HepG2 (cell line): ENCODE measurements around the gene TGFA. TPM values are rescaled to one million over a fixed set of nuclear protein-coding genes. Genes with fewer than 3 reads are reported as not detected.

Experiments
- AFF4 ChIP-seq: sonication (generic); formaldehyde crosslinking; IDR thresholded peaks from 2 replicates; pipeline ENCODE4 v1.4.0; 2020; ENCODE audit warnings: missing genetic modification reagents
- KAT8 ChIP-seq: IDR thresholded peaks from 2 replicates; pipeline ENCODE4 v1.6.1; 2016; ENCODE audit warnings: missing genetic modification reagents, missing compliant biosample characterization
- KIAA2018 ChIP-seq: sonication (generic); formaldehyde crosslinking; IDR thresholded peaks from 2 replicates; pipeline ENCODE4 v1.5.0; 2020; ENCODE audit warnings: mild to moderate bottlenecking, missing genetic modification reagents, borderline replicate concordance
- KLF9 ChIP-seq: IDR thresholded peaks from 2 replicates; pipeline ENCODE4 v1.6.1; 2016; ENCODE audit warnings: low read depth
- MXD3 ChIP-seq: IDR thresholded peaks from 2 replicates; pipeline ENCODE4 v1.6.1; 2016; ENCODE audit warnings: mild to moderate bottlenecking, missing biosample characterization, missing genetic modification reagents
- SALL1 ChIP-seq: sonication (generic); formaldehyde crosslinking; IDR thresholded peaks from 2 replicates; pipeline ENCODE4 v1.8.0; 2022; ENCODE audit warnings: mild to moderate bottlenecking, missing genetic modification reagents
- SMAD1 ChIP-seq: sonication (generic); formaldehyde crosslinking; IDR thresholded peaks from 2 replicates; pipeline ENCODE4 v1.4.0; 2020; ENCODE audit warnings: missing genetic modification reagents, low read depth, mild to moderate bottlenecking, borderline replicate concordance
- TSC22D2 ChIP-seq: sonication (generic); formaldehyde crosslinking; IDR thresholded peaks from 2 replicates; pipeline ENCODE4 v1.5.1; 2020; ENCODE audit warnings: missing genetic modification reagents, mild to moderate bottlenecking, borderline replicate concordance
- ZNF282 ChIP-seq: fragments of 450-650 bp; IDR thresholded peaks from 2 replicates; pipeline ENCODE4 v1.6.1; 2018; ENCODE audit not compliant: partially characterized antibody
- ZNF33A ChIP-seq: sonication (generic); formaldehyde crosslinking; IDR thresholded peaks from 2 replicates; pipeline ENCODE4 v1.5.1; 2020; ENCODE audit warnings: missing genetic modification reagents, mild to moderate bottlenecking, moderate library complexity, borderline replicate concordance
- ZNF382 ChIP-seq: sonication (generic); formaldehyde crosslinking; IDR thresholded peaks from 2 replicates; pipeline ENCODE4 v1.5.0; 2020; ENCODE audit warnings: missing genetic modification reagents, mild to moderate bottlenecking, borderline replicate concordance
- ZNF430 ChIP-seq: sonication (generic); formaldehyde crosslinking; IDR thresholded peaks from 2 replicates; pipeline ENCODE4 v1.9.0; 2021; ENCODE audit warnings: mild to moderate bottlenecking, missing genetic modification reagents
- ZNF510 ChIP-seq: sonication (generic); formaldehyde crosslinking; IDR thresholded peaks from 2 replicates; pipeline ENCODE4 v1.4.0; 2020; ENCODE audit warnings: low read depth, mild to moderate bottlenecking, missing genetic modification reagents
- ZNF576 ChIP-seq: sonication (generic); formaldehyde crosslinking; IDR thresholded peaks from 2 replicates; pipeline ENCODE4 v1.4.0; 2020; ENCODE audit warnings: mild to moderate bottlenecking, missing genetic modification reagents
- ZNF607 ChIP-seq: sonication (generic); formaldehyde crosslinking; IDR thresholded peaks from 2 replicates; pipeline ENCODE4 v1.5.1; 2020; ENCODE audit warnings: missing genetic modification reagents, mild to moderate bottlenecking, borderline replicate concordance
- ZNF616 ChIP-seq: sonication (generic); formaldehyde crosslinking; IDR thresholded peaks from 2 replicates; pipeline ENCODE4 v1.5.0; 2020; ENCODE audit warnings: low read depth, mild to moderate bottlenecking, missing genetic modification reagents
- ZNF644 ChIP-seq: IDR thresholded peaks from 2 replicates; pipeline ENCODE4 v1.6.1; 2016; ENCODE audit warnings: low read depth
- ZSCAN31 ChIP-seq: sonication (generic); formaldehyde crosslinking; IDR thresholded peaks from 2 replicates; pipeline ENCODE4 v1.5.0; 2020; ENCODE audit warnings: low read depth, mild to moderate bottlenecking, missing genetic modification reagents
- polyA plus RNA-seq, 8 experiments: library from polyadenylated mRNA; depleted of rRNA in 3 of 8; stranded (reverse) in 7 of 8; unstranded in 1 of 8; fragments of >200 nt; fragmentation: Illumina TruSeq in 4 of 8; extraction: Trizol in 4 of 8; gene quantifications; 2 replicates each; pipeline versions ENCODE4 v1.2.1 to v1.2.3, GENCODE V29; 2011 to 2016; ENCODE audit warnings: low read depth in 4 of 8, missing spikeins in 1 of 8, mixed read lengths in 1 of 8; ENCODE audit not compliant: insufficient read depth in 1 of 8
- total RNA-seq, 5 experiments: library from RNA; depleted of rRNA; stranded (reverse); fragments of >200 nt; fragmentation: Illumina TruSeq; extraction: Trizol; gene quantifications; 2 replicates each; pipeline ENCODE4 v1.2.3, GENCODE V29; 2016; ENCODE audit warnings: low read depth in 1 of 5

Gene TGFA
- total and polyA plus RNA-seq, 2 of the 13 experiments (the other 11 are each of a cell fraction or from before 2014, with no cell fraction given): 7.8 to 15.3 TPM

GRCh38 chr2:70554338-70554892 lies 789 bp upstream of the TGFA start (continued):
- TF ChIP-seq KAT8 (no peak), ZNF510 (no peak), KLF9 (CRISPR knock-in tag) (no peak), ZNF33A (CRISPR knock-in tag) (no peak), ZSCAN31 (CRISPR knock-in tag) (no peak), ZNF382 (CRISPR knock-in tag) (no peak), AFF4 (CRISPR knock-in tag) (no peak), SMAD1 (CRISPR knock-in tag) (peak; percentile 41; the same call in 1 of the 2 replicates), TSC22D2 (CRISPR knock-in tag) (no peak), ZNF644 (CRISPR knock-in tag) (no peak), ZNF282 (no peak), ZNF616 (CRISPR knock-in tag) (no peak), SALL1 (no peak), MXD3 (CRISPR knock-in tag) (0 out of 2 replicates have a peak, but pooled peaks have one; percentile 5), KIAA2018 (CRISPR knock-in tag) (no peak), ZNF576 (CRISPR knock-in tag) (no peak), ZNF607 (CRISPR knock-in tag) (peak; percentile 64; the same call in 1 of the 2 replicates), ZNF430 (CRISPR knock-in tag) (no peak)
